T-helper 9 cell (primary cell): ENCODE measurements around the gene HEPH.
"Not testable (repeated sequence)": the region's sequence is repeated elsewhere in the genome, so short reads cannot be mapped to it uniquely, and the experiment has no call there.

Experiments
- DNase-seq: peaks from one replicate; pipeline ENCODE4 v3.0.0-alpha.2; 2020
- total RNA-seq, 2 donors: gene quantifications; one replicate each; lab custom pipeline; 2026; lab: John Stamatoyannopoulos, UW

Gene HEPH
- total RNA-seq = 0 to 0.07 reads per million in 2 donors

GRCh38 chrX:66163849-66164411 lies at the start of gene HEPH:
Gene HEPH, plus strand, starts transcription at chrX:66164247. Its CDS starts 6,324 bp downstream, at chrX:66170571.
- no peak for DNase-seq

GRCh38 chrX:66118722-66119121 lies 45.3 kb upstream of the HEPH start:
- DNase-seq = not testable (repeated sequence)

GRCh38 chrX:66121354-66121753 lies 42.7 kb upstream of the HEPH start:
- not testable (repeated sequence) for DNase-seq

GRCh38 chrX:66126662-66127061 lies 37.4 kb upstream of the HEPH start:
- DNase-seq = no peak

- DNase-seq = no peak
Observed at GRCh38 chrX:66130469-66130868, 33.6 kb upstream of the HEPH start.

- not testable (repeated sequence) for DNase-seq
Observed at GRCh38 chrX:66135284-66135683, 28.8 kb upstream of the HEPH start.

- DNase-seq = no peak
Observed at GRCh38 chrX:66142351-66142750, 21.7 kb upstream of the HEPH start.

GRCh38 chrX:66144258-66144657 lies 19.8 kb upstream of the HEPH start:
- DNase-seq = no peak

GRCh38 chrX:66149519-66149918 lies 14.5 kb upstream of the HEPH start:
- no peak for DNase-seq

GRCh38 chrX:66150163-66150562 lies 13.9 kb upstream of the HEPH start:
- DNase-seq = no peak

GRCh38 chrX:66162331-66162822 lies 1.7 kb upstream of the HEPH start:
- no peak for DNase-seq

GRCh38 chrX:66163447-66163846 lies 600 bp upstream of the HEPH start:
- no peak for DNase-seq

- DNase-seq = no peak
Observed at GRCh38 chrX:66164470-66164869, 423 bp downstream of the HEPH start.

- DNase-seq = no peak
Observed at GRCh38 chrX:66164931-66165330, 884 bp downstream of the HEPH start.

GRCh38 chrX:66166671-66167070 lies 2.6 kb downstream of the HEPH start:
- no peak for DNase-seq

- no peak for DNase-seq
Observed at GRCh38 chrX:66167431-66167830, 3.4 kb downstream of the HEPH start.

GRCh38 chrX:66176134-66176533 lies 12.1 kb downstream of the HEPH start:
- no peak for DNase-seq

- DNase-seq = no peak
Observed at GRCh38 chrX:66191563-66191962, 27.5 kb downstream of the HEPH start.

GRCh38 chrX:66193821-66194220 lies 29.8 kb downstream of the HEPH start:
- no peak for DNase-seq

- DNase-seq = no peak
Observed at GRCh38 chrX:66200050-66200664, 36.1 kb downstream of the HEPH start.

GRCh38 chrX:66200855-66201795 lies 37.1 kb downstream of the HEPH start:
- no peak for DNase-seq

GRCh38 chrX:66203114-66203513 lies 39.1 kb downstream of the HEPH start:
- no peak for DNase-seq

- no peak for DNase-seq
Observed at GRCh38 chrX:66221856-66222255, 57.8 kb downstream of the HEPH start.

GRCh38 chrX:66232296-66232695 lies 68.2 kb downstream of the HEPH start:
- no peak for DNase-seq
